GM12875 (cell line): Measurements from ENCODE around the gene HMCN1.

ENCODE experiments used
- H3K4me3 ChIP-seq: one replicate; pipeline ENCODE4 v1.5.1; 2011; ENCODE audit warnings: low read depth, low read length, control low read depth
- CTCF ChIP-seq: IDR thresholded peaks from 2 replicates; pipeline ENCODE4 v1.5.1; 2011; ENCODE audit warnings: low read depth, mild to moderate bottlenecking, control low read depth, inconsistent platforms, low read length, moderate library complexity, borderline replicate concordance; ENCODE audit not compliant: insufficient read depth

Gene HMCN1

GRCh38 chr1:186125035-186125434 is 390.8 kb downstream of the HMCN1 start:
- no peak overlapping the region for H3K4me3 ChIP-seq
- no peak for TF ChIP-seq CTCF

- no peak overlapping the region for H3K4me3 ChIP-seq
- no peak for TF ChIP-seq CTCF
Measured at GRCh38 chr1:186125511-186125910, 391.3 kb downstream of the HMCN1 start.

- no peak overlapping the region for H3K4me3 ChIP-seq
- TF ChIP-seq CTCF: no peak
Measured at GRCh38 chr1:186129758-186130157, 395.6 kb downstream of the HMCN1 start.

- no peak overlapping the region for H3K4me3 ChIP-seq
Measured at GRCh38 chr1:186139115-186139514, 404.9 kb downstream of the HMCN1 start.

GRCh38 chr1:186139701-186140100 is 405.5 kb downstream of the HMCN1 start:
- no peak overlapping the region for H3K4me3 ChIP-seq
- TF ChIP-seq CTCF: no peak

More at GRCh38 chr1:186139115-186139514, 404.9 kb downstream of the HMCN1 start:
- TF ChIP-seq CTCF: no peak

GRCh38 chr1:186142159-186142558 is 408.0 kb downstream of the HMCN1 start:
- no peak overlapping the region for H3K4me3 ChIP-seq
- no peak for TF ChIP-seq CTCF

- no peak for TF ChIP-seq CTCF
- H3K4me3 ChIP-seq: no peak overlapping the region
Measured at GRCh38 chr1:186142916-186143315, 408.7 kb downstream of the HMCN1 start.
